K562 (cell line): ENCODE data around the gene ACKR3. TPM values are rescaled to one million over a fixed set of nuclear protein-coding genes. Genes with fewer than 3 reads are reported as not detected.

ENCODE experiments used
- ATAC-seq: fragments of 200-7000 bp; cut with Tn5 transposase; 3 replicates; pipeline ENCODE4 v1.9.1; 2020; ENCODE audit warnings: moderate library complexity
- BruUV-seq: library from RNA; stranded (reverse); fragments of 400-500 nt; replicated peaks from 2 replicates; lab custom pipeline; 2021; lab: Mats Ljungman, UMichigan
- CTCF ChIA-PET: fragments of 300-600 bp; formaldehyde crosslinking; extraction: SDS; loops from one replicate; lab custom pipeline; 2021; ENCODE audit warnings: low intra/inter-chr PET ratio; lab: Yijun Ruan, JAX
- POLR2A ChIA-PET: fragments of 300-600, 350-650 bp; sonication (Branson Sonifier 250); formaldehyde crosslinking; extraction: SDS; loops from one replicate; lab custom pipeline; 2021; ENCODE audit warnings: antibody characterized with exemption, inconsistent platforms; lab: Yijun Ruan, JAX
- DNase-seq, 4 experiments: peaks; one replicate each; pipeline versions ENCODE4 v3.0.0 to v3.0.0-alpha.2; 2011 to 2018; ENCODE audit warnings: low spot score in 3 of 4, mixed read lengths in 3 of 4; ENCODE audit errors: extremely low read depth in 1 of 4
- FAIRE-seq: peaks from 2 replicates; lab custom pipeline; 2011; peaks lifted over from hg19 to GRCh38; lab: Jason Lieb, UNC
- H2AFZ ChIP-seq: 2 replicates; pipeline ENCODE4 v1.6.0; 2011; ENCODE audit warnings: low read depth, low read length, control low read depth, inconsistent platforms
- H3K27ac ChIP-seq: fragments of 200-600 bp; 3 replicates; pipeline ENCODE4 v1.8.0; 2011; ENCODE audit warnings: low read depth, mild to moderate bottlenecking, control low read depth, inconsistent platforms, low read length, moderate library complexity, mixed read lengths; ENCODE audit errors: extremely low read depth
- H3K27me3 ChIP-seq, 2 experiments: fragments of 300-600 bp in 1 of 2; 2 replicates in 1 of 2; 3 replicates in 1 of 2; pipeline versions ENCODE4 v1.6.0 to v1.8.0; 2011; ENCODE audit warnings: inconsistent platforms in 2 of 2, low read length in 2 of 2, mild to moderate bottlenecking in 1 of 2, mixed read lengths in 1 of 2, moderate library complexity in 1 of 2; ENCODE audit not compliant: control insufficient read depth in 2 of 2, insufficient read depth in 2 of 2
- H3K36me3 ChIP-seq: fragments of 300-600 bp; 3 replicates; pipeline ENCODE4 v1.8.0; 2011; ENCODE audit warnings: mild to moderate bottlenecking, low read length, inconsistent platforms; ENCODE audit not compliant: control insufficient read depth, insufficient read depth
- H3K4me1 ChIP-seq, 2 experiments: fragments of 200-600 bp in 1 of 2; replicated peaks in 1 of 2; 2 replicates in 1 of 2; 3 replicates in 1 of 2; pipeline versions ENCODE4 v1.5.1 to v1.8.0; 2011; ENCODE audit warnings: inconsistent platforms in 2 of 2, low read length in 2 of 2, mild to moderate bottlenecking in 1 of 2, mixed read lengths in 1 of 2, moderate library complexity in 1 of 2; ENCODE audit not compliant: control insufficient read depth in 2 of 2, insufficient read depth in 2 of 2
- H3K4me2 ChIP-seq: 2 replicates; pipeline ENCODE4 v1.6.1; 2011; ENCODE audit warnings: low read length, control low read depth, inconsistent platforms, mixed read lengths; ENCODE audit not compliant: insufficient read depth
- H3K4me3 ChIP-seq: fragments of 200-600 bp; sonication (generic), shearing (Covaris generic); 2 replicates; pipeline ENCODE4 v1.5.1; 2016; ENCODE audit warnings: control low read depth, inconsistent platforms
- H3K79me2 ChIP-seq: fragments of 200-600 bp; 3 replicates; pipeline ENCODE4 v1.8.0; 2011; ENCODE audit warnings: low read length, inconsistent platforms; ENCODE audit not compliant: control insufficient read depth, insufficient read depth
- H3K9ac ChIP-seq, 2 experiments: 2 replicates each; pipeline versions ENCODE4 v1.6.0 to v1.6.1; 2011; ENCODE audit warnings: low read depth in 2 of 2, low read length in 2 of 2, control low read depth in 1 of 2, inconsistent platforms in 1 of 2, mild to moderate bottlenecking in 1 of 2, mixed read lengths in 1 of 2; ENCODE audit not compliant: insufficient read depth in 1 of 2
- H3K9me1 ChIP-seq: one replicate; pipeline ENCODE4 v1.6.0; 2011; ENCODE audit warnings: inconsistent platforms, mild to moderate bottlenecking, low read length, moderate library complexity; ENCODE audit not compliant: control insufficient read depth, insufficient read depth
- H3K9me3 ChIP-seq: replicated peaks from 2 replicates; pipeline ENCODE4 v1.5.1; 2011; ENCODE audit warnings: low read depth, low read length, inconsistent platforms; ENCODE audit not compliant: control insufficient read depth, insufficient read depth
- H4K20me1 ChIP-seq: replicated peaks from 2 replicates; pipeline ENCODE4 v1.6.1; 2011; ENCODE audit warnings: low read length, inconsistent platforms, mixed read lengths; ENCODE audit not compliant: control insufficient read depth, insufficient read depth
- E2F3 ChIP-seq: fragments of 250-450 bp; sonication (Bioruptor Pico); IDR thresholded peaks from 2 replicates; pipeline ENCODE4 v1.4.0; 2020; ENCODE audit warnings: mild to moderate bottlenecking
- HDAC1 ChIP-seq, 2 experiments: fragments of 450-650 bp; IDR thresholded peaks; 2 replicates each; pipeline ENCODE4 v1.6.1; 2016 to 2017; ENCODE audit warnings: inconsistent platforms in 1 of 2, mild to moderate bottlenecking in 1 of 2, moderate library complexity in 1 of 2
- JUN ChIP-seq, 2 experiments: sonication (generic) in 1 of 2; formaldehyde crosslinking in 1 of 2; IDR thresholded peaks; 2 replicates each; pipeline versions ENCODE4 v1.6.1 to v1.8.0; 2012 to 2022; ENCODE audit warnings: borderline replicate concordance in 2 of 2, mild to moderate bottlenecking in 2 of 2, improper control_type of control experiment in 1 of 2, low read depth in 1 of 2, low read length in 1 of 2, missing genetic modification reagents in 1 of 2
- JUND ChIP-seq, 2 experiments: IDR thresholded peaks; 2 replicates in 1 of 2; 3 replicates in 1 of 2; pipeline ENCODE4 v1.6.1; 2011; ENCODE audit warnings: borderline replicate concordance in 2 of 2, low read depth in 2 of 2, low read length in 2 of 2, improper control_type of control experiment in 1 of 2, missing biosample characterization in 1 of 2, missing genetic modification characterization in 1 of 2, missing genetic modification reagents in 1 of 2
- PTBP1 ChIP-seq: fragments of 200-400 bp; formaldehyde crosslinking; IDR thresholded peaks from 2 replicates; pipeline ENCODE4 v1.6.1; 2017; ENCODE audit warnings: low read depth, low read length
- SMARCA4 ChIP-seq: fragments of 450-650 bp; IDR thresholded peaks from 2 replicates; pipeline ENCODE4 v1.6.1; 2016
- TAF7 ChIP-seq: fragments of 450-650 bp; IDR thresholded peaks from 2 replicates; pipeline ENCODE4 v1.6.1; 2016; ENCODE audit warnings: missing genetic modification characterization, missing compliant biosample characterization
- ZNF384 ChIP-seq: IDR thresholded peaks from 2 replicates; pipeline ENCODE4 v1.6.1; 2012; ENCODE audit warnings: low read depth, low read length, improper control_type of control experiment
- WGBS: fragments of 100-300 bp; shearing (Covaris generic); methylation state at CpG from one replicate; pipeline ENCODE4 v1.1.6; 2016; ENCODE audit warnings: low coverage, mixed read lengths; ENCODE audit not compliant: insufficient coverage; ENCODE audit errors: missing lambda C conversion rate; 5-methylcytosine and 5-hydroxymethylcytosine counted together
- in situ Hi-C: fragments of 300-500 bp; cut with MboI; formaldehyde crosslinking; loops from 4 replicates; pipeline ENCODE4 v1.15.0; 2018; ENCODE audit warnings: inconsistent platforms, mixed read lengths
- intact Hi-C: fragments of 100-400 bp; cut with micrococcal nuclease; formaldehyde crosslinking; loops from 2 replicates; pipeline ENCODE4 v1.14.2; 2022
- polyA plus RNA-seq, 8 experiments: library from polyadenylated mRNA; depleted of rRNA in 4 of 8; stranded (reverse) in 5 of 8; unstranded in 3 of 8; fragments of >200 nt; fragmentation: Nextera tagmentation in 2 of 8; fragmentation: Illumina TruSeq in 1 of 8; extraction: Ambion mirVana in 2 of 8; extraction: Trizol in 1 of 8; gene quantifications; 2 replicates each; pipeline versions ENCODE4 v1.2.1 to v1.2.3, GENCODE V29; 2011 to 2014; ENCODE audit warnings: inconsistent platforms in 1 of 8, missing spikeins in 1 of 8
- total RNA-seq, 7 experiments: library from RNA; depleted of rRNA in 6 of 7; stranded (reverse); fragments of >200 nt in 6 of 7; fragmentation: Illumina TruSeq in 2 of 7; extraction: Trizol in 2 of 7; gene quantifications; 2 replicates each; pipeline versions ENCODE4 v1.2.1 to v1.2.3, GENCODE V29; 2011 to 2021; ENCODE audit warnings: low replicate concordance in 1 of 7
- TF ChIP-seq, protein P1 (sequence below): fragments of 250-450 bp; sonication (Bioruptor Pico); IDR thresholded peaks from 2 replicates; pipeline ENCODE4 v1.8.0; 2022; ENCODE audit warnings: inconsistent platforms
- TF ChIP-seq, protein P2 (sequence below): IDR thresholded peaks from 2 replicates; pipeline ENCODE4 v1.6.1; 2011; ENCODE audit not compliant: insufficient read length; ENCODE audit errors: extremely low read depth
- TF ChIP-seq, protein P3 (sequence below): sonication (generic); formaldehyde crosslinking; IDR thresholded peaks from 2 replicates; pipeline ENCODE4 v1.9.0; 2022; ENCODE audit warnings: mild to moderate bottlenecking, missing genetic modification reagents

The ACKR3 gene
- total and polyA plus RNA-seq, 9 of the 15 experiments (the other 6 are each of a cell fraction or from before 2014, with no cell fraction given) = 0.07 TPM; not detected in 8

DNA sequence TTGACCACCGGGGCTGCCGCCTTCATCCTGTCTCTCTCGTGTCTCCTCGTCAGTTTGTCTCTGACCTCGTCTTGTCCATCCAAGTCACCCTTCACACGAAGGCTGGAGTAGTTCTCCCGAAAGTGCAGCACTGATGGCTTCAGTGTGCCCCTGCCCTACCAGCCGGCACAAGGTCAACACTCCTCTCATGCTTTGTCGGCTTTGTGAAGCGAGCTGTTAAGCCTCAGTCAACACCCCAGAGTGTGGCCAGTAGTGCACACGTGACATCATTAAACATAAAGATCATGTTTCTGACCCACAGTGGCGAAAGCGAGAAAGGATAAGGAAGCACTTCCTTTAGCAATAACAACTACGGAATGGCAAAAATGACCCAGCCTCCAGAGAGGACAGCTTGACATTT is 23.2 kb downstream of the ACKR3 start:
- in situ Hi-C loops = no loop called here
- WGBS = 4% methylated on average over 13 of the region's 14 CpGs

DNA sequence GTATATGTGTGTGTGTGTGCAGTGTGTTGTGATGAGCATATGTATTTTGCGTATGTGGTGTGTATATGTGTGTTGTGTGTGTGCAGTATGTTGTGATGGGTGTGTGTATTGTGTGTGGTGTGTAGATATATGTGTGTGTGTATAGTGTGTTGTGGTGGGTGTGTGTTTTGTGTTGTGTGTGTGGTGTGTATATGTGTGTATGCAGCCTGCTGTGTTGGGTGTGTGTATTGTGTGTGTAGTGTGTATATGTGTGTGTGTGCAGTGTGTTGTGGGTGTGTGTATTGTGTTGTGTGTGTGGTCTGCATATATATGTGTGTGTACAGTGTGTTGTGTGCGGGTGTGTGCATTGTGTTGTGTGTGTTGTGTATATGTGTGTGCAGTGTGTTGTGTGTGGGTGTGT is 23.9 kb downstream of the ACKR3 start:
- Histone ChIP-seq H3K27ac (no peak overlapping the region), H3K79me2 (no peaks in the 10 kb centered on the region), H2AFZ (no peak overlapping the region), H3K4me3 (no peak overlapping the region), H3K9ac (no peak overlapping the region), H3K4me1 (no peaks in the 10 kb centered on the region), H3K4me2 (no peak overlapping the region), H4K20me1 (no peaks in the 10 kb centered on the region), H3K27me3 (peaks cover 0 to 26% of the 10 kb centered on the region in 2 experiments; a peak in 2 of 5 replicates), H3K36me3 (no peaks in the 10 kb centered on the region), H3K9me3 (no peaks in the 10 kb centered on the region), H3K9me1 (no peaks in the 10 kb centered on the region)
- 0% methylated on average over 1 of the region's 2 CpGs for WGBS
- ChIA-PET POLR2A (no interaction called here), CTCF (no interaction called here)
- intact Hi-C loops (no loop called here), in situ Hi-C loops (no loop called here)
- ATAC-seq (no peak), DNase-seq (no peak), FAIRE-seq (no peak)
- BruUV-seq = no TSS peak
- TF ChIP-seq JUN (IDR thresholded peaks at IDR 0.05; ENCODE audit: borderline replicate concordance, low read depth, low read length) = no peak
- no peak for TF ChIP-seq JUN (CRISPR knock-in tag; IDR thresholded peaks at IDR 0.05; ENCODE audit: borderline replicate concordance)
- no peak for TF ChIP-seq TAF7 (tag)
- TF ChIP-seq, protein P1, sequence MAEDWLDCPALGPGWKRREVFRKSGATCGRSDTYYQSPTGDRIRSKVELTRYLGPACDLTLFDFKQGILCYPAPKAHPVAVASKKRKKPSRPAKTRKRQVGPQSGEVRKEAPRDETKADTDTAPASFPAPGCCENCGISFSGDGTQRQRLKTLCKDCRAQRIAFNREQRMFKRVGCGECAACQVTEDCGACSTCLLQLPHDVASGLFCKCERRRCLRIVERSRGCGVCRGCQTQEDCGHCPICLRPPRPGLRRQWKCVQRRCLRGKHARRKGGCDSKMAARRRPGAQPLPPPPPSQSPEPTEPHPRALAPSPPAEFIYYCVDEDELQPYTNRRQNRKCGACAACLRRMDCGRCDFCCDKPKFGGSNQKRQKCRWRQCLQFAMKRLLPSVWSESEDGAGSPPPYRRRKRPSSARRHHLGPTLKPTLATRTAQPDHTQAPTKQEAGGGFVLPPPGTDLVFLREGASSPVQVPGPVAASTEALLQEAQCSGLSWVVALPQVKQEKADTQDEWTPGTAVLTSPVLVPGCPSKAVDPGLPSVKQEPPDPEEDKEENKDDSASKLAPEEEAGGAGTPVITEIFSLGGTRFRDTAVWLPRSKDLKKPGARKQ = no peak
- no peak for TF ChIP-seq JUND (IDR thresholded peaks at IDR 0.05; ENCODE audit: borderline replicate concordance, low read depth, low read length)
- no peak for TF ChIP-seq JUND (tag; IDR thresholded peaks at IDR 0.05; ENCODE audit: borderline replicate concordance, low read depth, low read length)
- TF ChIP-seq PTBP1 = no peak
- TF ChIP-seq, protein P2, sequence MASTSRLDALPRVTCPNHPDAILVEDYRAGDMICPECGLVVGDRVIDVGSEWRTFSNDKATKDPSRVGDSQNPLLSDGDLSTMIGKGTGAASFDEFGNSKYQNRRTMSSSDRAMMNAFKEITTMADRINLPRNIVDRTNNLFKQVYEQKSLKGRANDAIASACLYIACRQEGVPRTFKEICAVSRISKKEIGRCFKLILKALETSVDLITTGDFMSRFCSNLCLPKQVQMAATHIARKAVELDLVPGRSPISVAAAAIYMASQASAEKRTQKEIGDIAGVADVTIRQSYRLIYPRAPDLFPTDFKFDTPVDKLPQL = no peak
- TF ChIP-seq SMARCA4 = no peak
- no peak for TF ChIP-seq ZNF384
- no peak for TF ChIP-seq E2F3 (CRISPR knock-in tag)

More for the DNA sequence above, 23.2 kb downstream of the ACKR3 start:
- no peak for TF ChIP-seq HDAC1 (IDR thresholded peaks at IDR 0.05)
- TF ChIP-seq, protein P3, sequence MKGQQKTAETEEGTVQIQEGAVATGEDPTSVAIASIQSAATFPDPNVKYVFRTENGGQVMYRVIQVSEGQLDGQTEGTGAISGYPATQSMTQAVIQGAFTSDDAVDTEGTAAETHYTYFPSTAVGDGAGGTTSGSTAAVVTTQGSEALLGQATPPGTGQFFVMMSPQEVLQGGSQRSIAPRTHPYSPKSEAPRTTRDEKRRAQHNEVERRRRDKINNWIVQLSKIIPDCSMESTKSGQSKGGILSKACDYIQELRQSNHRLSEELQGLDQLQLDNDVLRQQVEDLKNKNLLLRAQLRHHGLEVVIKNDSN (CRISPR knock-in tag) = 0 out of 2 replicates have a peak, but pooled peaks have one; percentile 17
- Histone ChIP-seq H3K27ac (no peak overlapping the region), H3K9ac (no peak overlapping the region), H3K4me3 (no peak overlapping the region), H3K9me3 (no peaks in the 10 kb centered on the region), H4K20me1 (no peaks in the 10 kb centered on the region), H3K79me2 (no peaks in the 10 kb centered on the region), H3K4me1 (no peaks in the 10 kb centered on the region), H2AFZ (no peak overlapping the region), H3K27me3 (peaks cover 0 to 29% of the 10 kb centered on the region in 2 experiments; a peak in 2 of 5 replicates), H3K36me3 (no peaks in the 10 kb centered on the region), H3K9me1 (no peaks in the 10 kb centered on the region), H3K4me2 (no peak overlapping the region)
- no peak for FAIRE-seq
- CTCF ChIA-PET = no interaction called here
- intact Hi-C loops = no loop called here
- no peak for DNase-seq
- POLR2A ChIA-PET = interaction anchor here (0.5 kb wide), 1 partner anchor 25 kb away, joined by 3 read pairs; no protein-coding TSS in a partner anchor
- no TSS peak for BruUV-seq
- no peak for ATAC-seq
